Measurements from ENCODE around the gene TANC1.
"Not testable (repeated sequence)": the region's sequence is repeated elsewhere in the genome, so short reads cannot be mapped to it uniquely, and the experiment has no call there.

The TANC1 gene

DNA sequence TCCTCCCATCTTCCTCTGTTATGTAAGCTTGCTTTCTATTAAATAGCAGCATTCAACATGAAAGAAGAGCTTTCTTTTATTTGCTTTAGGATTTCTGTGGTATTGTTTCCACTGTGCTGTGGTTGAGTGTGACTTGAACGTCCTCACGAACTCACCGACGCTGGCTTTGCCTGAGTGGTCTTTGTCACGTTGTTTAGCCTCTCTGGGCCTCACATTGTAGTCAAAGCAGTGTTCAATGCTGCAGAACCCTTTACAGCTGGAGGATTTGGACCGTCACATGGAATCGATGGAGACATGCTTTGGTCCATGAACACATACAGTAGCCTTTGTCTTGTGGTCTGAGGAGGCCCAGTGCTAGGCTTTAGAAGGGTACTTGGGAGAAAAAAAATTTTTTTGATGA is 66.3 kb downstream of the TANC1 start:
- Histone ChIP-seq H3F3A (ENCODE audit: low read depth) (no peaks in the 10 kb centered on the region), H3K9ac (ENCODE audit: low read depth, low read length, poor library complexity, severe bottlenecking) (no peak overlapping the region), H3K4me2 (ENCODE audit: low read depth, low read length, poor library complexity, severe bottlenecking) (no peak overlapping the region), H3K4me1 (ENCODE audit: insufficient read depth, low read length, poor library complexity, severe bottlenecking) (peaks cover 9% of the 10 kb centered on the region), H4K20me1 (ENCODE audit: insufficient read depth, low read length, poor library complexity, severe bottlenecking) (no peaks in the 10 kb centered on the region), H3K79me2 (ENCODE audit: insufficient read depth, low read length) (no peaks in the 10 kb centered on the region), H2AFZ (ENCODE audit: low read length) (no peak overlapping the region), H3K36me3 (ENCODE audit: insufficient read depth, low read length) (no peaks in the 10 kb centered on the region), H3K9me2 (replicated peaks; ENCODE audit: low read depth, low read length) (no peaks in the 10 kb centered on the region), H3K4me3 (ENCODE audit: low read length, poor library complexity, severe bottlenecking) (no peak overlapping the region), H3K9me3 (ENCODE audit: insufficient read depth, low read depth, low read length) (no peaks in the 10 kb centered on the region), H3K27me3 (ENCODE audit: insufficient read depth, low read length, poor library complexity, severe bottlenecking) (no peaks in the 10 kb centered on the region)
- no peak for TF ChIP-seq EZH2phosphoT487 (IDR thresholded peaks at IDR 0.05; ENCODE audit: borderline replicate concordance)

DNA sequence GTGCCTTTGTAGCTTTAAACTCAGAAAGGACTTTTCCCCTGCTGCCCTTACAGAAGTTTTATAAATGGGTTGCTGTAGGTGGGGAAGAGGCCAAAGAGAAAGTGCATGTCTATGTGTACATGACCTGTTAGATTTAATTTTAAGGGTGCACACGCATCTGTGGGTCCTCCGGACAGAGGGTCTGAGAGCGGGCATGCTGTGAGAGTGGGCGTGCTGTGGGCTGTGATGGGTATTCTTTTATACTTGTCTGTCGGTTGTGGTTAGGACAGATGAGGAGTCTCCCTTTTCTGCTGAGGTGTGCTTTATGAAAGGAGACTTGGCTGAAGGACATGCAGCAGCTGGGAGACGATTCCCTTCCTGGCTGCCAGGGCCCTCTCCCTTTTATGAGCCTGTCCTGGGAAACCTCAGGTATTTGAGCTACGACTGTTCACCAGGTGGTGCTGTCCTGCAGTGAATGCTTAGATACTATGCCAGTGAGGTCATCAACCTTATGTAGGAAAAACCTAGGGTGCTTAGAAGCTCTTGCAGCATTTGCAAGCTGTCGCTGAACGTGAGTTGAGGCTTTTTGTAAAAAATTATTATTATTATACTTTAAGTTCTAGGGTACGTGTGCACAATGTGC is 67.5 kb downstream of the TANC1 start:
- no peaks in the 10 kb centered on the region for H3F3A ChIP-seq (ENCODE audit: low read depth)
- no peak overlapping the region for H3K4me2 ChIP-seq (ENCODE audit: low read depth, low read length, poor library complexity, severe bottlenecking)

DNA sequence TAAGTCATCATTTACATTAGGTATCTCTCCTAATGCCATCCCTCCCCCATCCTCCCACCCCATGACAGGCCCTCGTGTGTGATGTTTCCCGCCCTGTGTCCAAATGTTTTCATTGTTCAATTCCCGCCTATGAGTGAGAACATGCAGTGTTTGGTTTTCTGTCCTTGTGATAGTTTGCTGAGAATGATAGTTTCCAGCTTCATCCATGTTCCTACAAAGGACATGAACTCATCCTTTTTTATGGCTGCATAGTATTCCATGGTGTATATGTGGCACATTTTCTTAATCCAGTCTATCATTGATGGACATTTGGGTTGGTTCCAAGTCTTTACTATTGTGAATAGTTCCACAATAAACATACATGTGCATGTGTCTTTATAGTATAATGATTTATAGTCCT is 68.0 kb downstream of the TANC1 start:
- not testable (repeated sequence) for H3K36me3 ChIP-seq (ENCODE audit: insufficient read depth, low read length); H3K9ac ChIP-seq (ENCODE audit: low read depth, low read length, poor library complexity, severe bottlenecking); H3F3A ChIP-seq (ENCODE audit: low read depth); H3K79me2 ChIP-seq (ENCODE audit: insufficient read depth, low read length); H3K4me3 ChIP-seq (ENCODE audit: low read length, poor library complexity, severe bottlenecking); H4K20me1 ChIP-seq (ENCODE audit: insufficient read depth, low read length, poor library complexity, severe bottlenecking); H3K4me2 ChIP-seq (ENCODE audit: low read depth, low read length, poor library complexity, severe bottlenecking); H2AFZ ChIP-seq (ENCODE audit: low read length); H3K27me3 ChIP-seq (ENCODE audit: insufficient read depth, low read length, poor library complexity, severe bottlenecking); H3K9me2 ChIP-seq (replicated peaks; ENCODE audit: low read depth, low read length); H3K9me3 ChIP-seq (ENCODE audit: insufficient read depth, low read depth, low read length); H3K4me1 ChIP-seq (ENCODE audit: insufficient read depth, low read length, poor library complexity, severe bottlenecking)

More for the DNA sequence above, 67.5 kb downstream of the TANC1 start:
- no peak overlapping the region for H3K4me3 ChIP-seq (ENCODE audit: low read length, poor library complexity, severe bottlenecking)
- no peaks in the 10 kb centered on the region for H3K36me3 ChIP-seq (ENCODE audit: insufficient read depth, low read length)
- TF ChIP-seq, protein P1, sequence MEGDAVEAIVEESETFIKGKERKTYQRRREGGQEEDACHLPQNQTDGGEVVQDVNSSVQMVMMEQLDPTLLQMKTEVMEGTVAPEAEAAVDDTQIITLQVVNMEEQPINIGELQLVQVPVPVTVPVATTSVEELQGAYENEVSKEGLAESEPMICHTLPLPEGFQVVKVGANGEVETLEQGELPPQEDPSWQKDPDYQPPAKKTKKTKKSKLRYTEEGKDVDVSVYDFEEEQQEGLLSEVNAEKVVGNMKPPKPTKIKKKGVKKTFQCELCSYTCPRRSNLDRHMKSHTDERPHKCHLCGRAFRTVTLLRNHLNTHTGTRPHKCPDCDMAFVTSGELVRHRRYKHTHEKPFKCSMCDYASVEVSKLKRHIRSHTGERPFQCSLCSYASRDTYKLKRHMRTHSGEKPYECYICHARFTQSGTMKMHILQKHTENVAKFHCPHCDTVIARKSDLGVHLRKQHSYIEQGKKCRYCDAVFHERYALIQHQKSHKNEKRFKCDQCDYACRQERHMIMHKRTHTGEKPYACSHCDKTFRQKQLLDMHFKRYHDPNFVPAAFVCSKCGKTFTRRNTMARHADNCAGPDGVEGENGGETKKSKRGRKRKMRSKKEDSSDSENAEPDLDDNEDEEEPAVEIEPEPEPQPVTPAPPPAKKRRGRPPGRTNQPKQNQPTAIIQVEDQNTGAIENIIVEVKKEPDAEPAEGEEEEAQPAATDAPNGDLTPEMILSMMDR (conservative IDR thresholded peaks at IDR 0.05; ENCODE audit: low read length): peak; percentile 52
- no peak for TF ChIP-seq EZH2phosphoT487 (IDR thresholded peaks at IDR 0.05; ENCODE audit: borderline replicate concordance)
- H3K9me2 ChIP-seq (replicated peaks; ENCODE audit: low read depth, low read length): no peaks in the 10 kb centered on the region
- H3K9ac ChIP-seq (ENCODE audit: low read depth, low read length, poor library complexity, severe bottlenecking): no peak overlapping the region
- peaks cover 3% of the 10 kb centered on the region for H3K4me1 ChIP-seq (ENCODE audit: insufficient read depth, low read length, poor library complexity, severe bottlenecking)
- no peaks in the 10 kb centered on the region for H3K27me3 ChIP-seq (ENCODE audit: insufficient read depth, low read length, poor library complexity, severe bottlenecking)
- H3K79me2 ChIP-seq (ENCODE audit: insufficient read depth, low read length): no peaks in the 10 kb centered on the region
- no peak overlapping the region for H2AFZ ChIP-seq (ENCODE audit: low read length)
- no peaks in the 10 kb centered on the region for H4K20me1 ChIP-seq (ENCODE audit: insufficient read depth, low read length, poor library complexity, severe bottlenecking)
- no peaks in the 10 kb centered on the region for H3K9me3 ChIP-seq (ENCODE audit: insufficient read depth, low read depth, low read length)

DNA sequence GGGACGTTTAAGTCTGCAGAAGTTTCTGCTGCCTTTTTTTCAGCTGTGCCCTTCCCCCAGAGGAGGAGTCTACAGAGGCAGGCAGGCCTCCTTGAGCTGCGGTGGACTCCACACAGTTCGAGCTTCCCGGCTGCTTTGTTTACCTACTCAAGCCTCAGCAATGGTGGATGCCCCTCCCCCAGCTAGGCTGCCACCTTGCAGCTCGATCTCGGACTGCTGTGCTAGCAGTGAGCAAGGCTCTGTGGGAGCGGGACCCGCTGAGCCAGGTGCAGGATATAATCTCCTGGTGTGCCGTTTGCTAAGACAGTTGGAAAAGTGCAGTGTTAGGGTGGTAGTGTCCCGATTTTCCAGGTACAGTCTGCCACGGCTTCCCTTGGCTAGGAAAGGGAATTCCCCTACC is 72.9 kb downstream of the TANC1 start:
- not testable (repeated sequence) for H3K27me3 ChIP-seq (ENCODE audit: insufficient read depth, low read length, poor library complexity, severe bottlenecking); H3K4me2 ChIP-seq (ENCODE audit: low read depth, low read length, poor library complexity, severe bottlenecking); H2AFZ ChIP-seq (ENCODE audit: low read length); H3K4me3 ChIP-seq (ENCODE audit: low read length, poor library complexity, severe bottlenecking); H4K20me1 ChIP-seq (ENCODE audit: insufficient read depth, low read length, poor library complexity, severe bottlenecking); H3K4me1 ChIP-seq (ENCODE audit: insufficient read depth, low read length, poor library complexity, severe bottlenecking); H3K36me3 ChIP-seq (ENCODE audit: insufficient read depth, low read length); H3K9ac ChIP-seq (ENCODE audit: low read depth, low read length, poor library complexity, severe bottlenecking); H3K79me2 ChIP-seq (ENCODE audit: insufficient read depth, low read length); H3F3A ChIP-seq (ENCODE audit: low read depth); H3K9me2 ChIP-seq (replicated peaks; ENCODE audit: low read depth, low read length); H3K9me3 ChIP-seq (ENCODE audit: insufficient read depth, low read depth, low read length)
